ENCODE results near the gene INVS. TPM values are rescaled to one million over a fixed set of nuclear protein-coding genes. Genes with fewer than 3 reads are reported as not detected.
A peak's percentile ranks its signal among the peaks of the same experiment; 100 is the strongest.
"Not testable (repeated sequence)": the region's sequence is repeated elsewhere in the genome, so short reads cannot be mapped to it uniquely, and the experiment has no call there.

INVS gene
- total RNA-seq: 26.4 TPM

DNA sequence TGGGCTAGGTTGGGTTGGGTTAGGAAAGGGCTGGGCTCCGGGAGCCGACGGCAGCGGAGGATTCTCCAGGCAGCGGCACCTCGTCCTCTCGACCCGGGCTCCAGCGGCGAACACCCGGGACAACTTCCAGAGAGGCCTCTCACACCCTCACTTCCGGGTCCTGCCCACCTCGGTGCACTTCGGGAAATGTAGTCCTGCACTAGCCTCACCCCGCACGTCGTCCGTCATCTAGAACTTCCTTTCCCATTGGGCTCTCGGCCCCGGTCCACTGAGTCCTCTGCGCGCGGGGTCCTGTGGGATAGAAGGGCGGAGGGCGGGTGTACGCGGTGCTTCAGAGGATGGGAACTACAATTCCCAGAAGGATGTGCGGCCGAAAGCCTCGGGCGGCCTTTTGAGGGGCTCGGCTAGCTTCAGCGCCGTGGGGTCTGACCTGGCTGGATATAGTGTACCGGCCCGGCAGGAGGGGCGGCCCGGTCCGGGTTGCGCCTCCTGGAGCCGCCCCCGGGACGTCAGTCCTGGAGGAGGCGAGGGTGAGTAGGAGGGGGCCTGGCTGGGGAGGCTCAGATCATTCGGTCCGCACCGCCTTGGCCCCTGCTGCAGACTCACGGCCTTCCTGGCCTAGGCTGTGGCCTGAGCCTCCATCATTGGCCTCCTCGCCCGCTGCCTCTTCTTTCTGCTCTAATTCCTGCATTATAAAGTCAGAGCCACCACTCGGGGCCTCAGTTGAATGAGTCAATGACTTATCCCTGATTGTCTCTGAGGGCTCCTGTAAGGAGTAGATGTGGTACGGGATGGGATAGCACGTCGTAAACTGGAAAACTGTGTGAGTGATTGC, at the start of gene INVS, which contains the start of gene ERP44:
TSS of gene INVS (plus strand) at position 357 of the 835 bp plus-strand sequence. CDS start 5,279 bp downstream, outside the sequence.
TSS of gene ERP44 (minus strand) at position 114 of the 835 bp plus-strand sequence. CDS start 160 bp downstream, outside the sequence.
- DNase-seq (ENCODE audit: low spot score): peak; percentile 99

GRCh38 chr9:100049551-100049950, 49.5 kb upstream of the INVS start:
- DNase-seq (ENCODE audit: low spot score): no peak

GRCh38 chr9:100052375-100052774, 46.7 kb upstream of the INVS start:
- no peak for DNase-seq (ENCODE audit: low spot score)

DNA sequence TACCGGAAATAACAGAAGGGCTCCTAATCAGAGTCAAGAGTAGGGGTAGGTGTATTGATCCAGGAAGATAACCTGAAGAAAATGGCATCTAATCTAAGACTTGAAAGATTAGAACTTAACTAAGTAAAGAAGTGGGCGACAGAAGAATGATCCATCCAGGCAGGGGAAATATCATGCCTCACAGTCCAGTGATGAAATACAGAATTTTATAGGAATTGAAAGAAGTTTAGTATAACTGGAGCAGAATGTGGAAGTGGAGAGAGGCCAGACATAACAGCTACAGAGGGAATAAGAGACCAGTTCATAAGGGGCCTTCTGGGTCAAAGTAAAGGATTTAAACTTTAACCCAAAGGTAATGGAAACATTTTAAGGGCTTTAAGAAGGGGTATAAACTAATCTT, 42.5 kb upstream of the INVS start:
- DNase-seq (ENCODE audit: low spot score): no peak

GRCh38 chr9:100057624-100058023, 41.4 kb upstream of the INVS start:
- DNase-seq (ENCODE audit: low spot score): no peak

GRCh38 chr9:100058699-100059579, 40.1 kb upstream of the INVS start:
- DNase-seq (ENCODE audit: low spot score): no peak

DNA sequence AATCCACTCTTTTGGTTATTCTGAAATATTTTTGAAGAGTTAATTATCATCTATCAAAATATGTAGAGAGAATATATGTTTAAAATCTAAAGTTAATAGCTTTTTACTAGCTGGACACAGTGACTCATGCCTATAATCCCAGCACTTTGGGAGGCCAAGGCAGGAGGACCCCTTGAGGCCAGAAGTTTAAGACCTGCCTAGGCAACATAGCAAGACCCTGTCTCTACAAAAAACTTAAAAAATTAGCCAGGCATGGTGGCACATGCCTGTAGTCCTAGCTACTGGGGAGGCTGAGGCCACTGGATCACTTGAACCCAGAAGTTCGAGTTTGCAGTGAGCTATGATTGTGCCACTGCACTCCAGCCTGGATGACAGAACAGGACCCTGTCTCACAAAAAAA, 36.4 kb upstream of the INVS start:
- DNase-seq (ENCODE audit: low spot score): not testable (repeated sequence)

- no peak for DNase-seq (ENCODE audit: low spot score)
Observed at GRCh38 chr9:100063185-100063584, 35.9 kb upstream of the INVS start.

DNA sequence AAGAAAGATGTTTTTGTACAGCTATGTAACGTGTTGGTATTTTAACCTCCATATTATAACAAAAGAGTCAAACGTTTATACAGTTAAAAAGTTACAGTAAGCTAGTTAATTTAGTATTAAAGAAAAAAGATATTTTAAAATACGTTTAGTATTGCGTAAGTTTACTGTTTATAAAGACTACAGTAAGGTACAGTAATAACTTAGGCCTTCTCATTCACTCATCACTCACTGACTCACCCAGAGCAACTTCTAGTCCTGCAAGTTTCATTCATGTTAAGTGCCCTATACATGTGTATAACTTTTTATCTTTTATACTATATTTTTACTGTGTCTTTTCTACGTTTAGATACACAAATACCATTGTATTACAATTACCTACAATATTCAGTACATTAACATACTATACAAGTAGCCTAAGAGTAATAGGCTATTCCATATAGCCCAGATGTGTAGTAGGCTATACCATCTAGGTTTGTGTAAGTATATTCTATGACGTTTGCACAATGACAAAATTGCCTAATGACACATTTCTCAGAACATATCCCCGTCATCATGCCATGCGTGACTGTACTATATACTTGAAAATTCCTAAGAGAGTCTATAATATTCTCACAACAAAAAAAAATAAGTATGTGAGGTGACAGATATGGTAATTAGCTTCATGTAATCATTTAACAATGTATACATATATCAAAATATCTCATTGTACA, 34.0 kb upstream of the INVS start:
- no peak for DNase-seq (ENCODE audit: low spot score)

DNA sequence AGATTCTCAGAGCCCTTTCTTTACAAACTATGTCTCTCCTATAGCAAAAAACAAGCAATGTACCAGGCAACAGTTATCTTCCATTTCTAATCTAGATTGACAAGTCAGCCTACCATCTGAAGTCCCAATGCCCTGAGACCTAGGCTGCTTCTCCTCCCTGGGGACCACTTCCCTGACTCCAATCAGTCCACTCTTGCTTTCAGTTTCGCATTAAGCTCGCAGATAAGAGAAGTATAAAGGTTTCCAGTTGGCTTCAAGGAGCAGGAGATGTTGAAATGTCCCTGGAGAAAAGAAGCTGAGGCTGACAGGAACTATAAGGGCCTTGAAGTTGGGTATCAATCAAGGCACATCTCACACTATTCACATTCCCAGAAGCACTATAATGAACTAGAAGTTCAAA, 32.5 kb upstream of the INVS start:
- no peak for DNase-seq (ENCODE audit: low spot score)

- DNase-seq (ENCODE audit: low spot score): not testable (repeated sequence)
Observed at GRCh38 chr9:100067990-100068389, 31.1 kb upstream of the INVS start.

DNA sequence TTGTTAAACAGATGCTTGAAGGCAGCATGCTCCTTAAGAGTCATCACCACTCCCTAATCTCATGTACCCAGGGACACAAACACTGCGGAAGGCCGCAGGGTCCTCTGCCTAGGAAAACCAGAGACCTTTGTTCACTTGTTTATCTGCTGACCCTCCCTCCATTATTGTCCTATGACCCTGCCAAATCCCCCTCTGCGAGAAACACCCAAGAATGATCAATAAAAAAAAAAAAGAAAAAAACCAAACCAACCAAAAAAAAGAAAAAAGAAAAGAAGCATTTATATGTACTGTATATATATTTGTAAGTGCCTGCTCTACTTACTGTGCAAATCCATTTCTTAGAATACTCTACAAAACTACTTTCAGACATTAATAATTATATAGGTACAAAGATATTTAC, 30.0 kb upstream of the INVS start:
- DNase-seq (ENCODE audit: low spot score): not testable (repeated sequence)

GRCh38 chr9:100070104-100071041, 28.7 kb upstream of the INVS start:
- DNase-seq (ENCODE audit: low spot score): no peak

- DNase-seq (ENCODE audit: low spot score): no peak
Observed at GRCh38 chr9:100071271-100071670, 27.8 kb upstream of the INVS start.

- DNase-seq (ENCODE audit: low spot score): no peak
Observed at GRCh38 chr9:100072805-100073204, 26.2 kb upstream of the INVS start.

DNA sequence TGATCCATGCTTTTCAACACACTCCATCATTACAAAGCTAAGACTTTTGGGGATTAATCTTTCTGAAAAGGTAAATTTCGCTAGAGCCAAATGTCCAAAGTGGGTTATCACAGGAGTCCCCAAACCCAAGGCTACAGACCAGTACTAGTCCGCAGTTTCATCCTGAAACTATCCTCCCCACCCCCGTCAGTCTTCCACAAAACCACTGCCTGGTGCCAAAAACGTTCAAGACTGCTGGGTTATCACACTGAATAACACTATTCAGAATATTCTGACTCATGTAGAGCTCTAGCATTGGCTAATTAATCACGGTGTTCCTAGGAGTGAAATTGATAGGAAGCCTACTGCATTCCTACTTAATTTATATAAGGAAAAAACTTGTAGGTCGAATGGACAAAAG, 24.9 kb upstream of the INVS start:
- DNase-seq (ENCODE audit: low spot score): no peak

- DNase-seq (ENCODE audit: low spot score): no peak
Observed at GRCh38 chr9:100074989-100075388, 24.1 kb upstream of the INVS start.

- not testable (repeated sequence) for DNase-seq (ENCODE audit: low spot score)
Observed at GRCh38 chr9:100076256-100076655, 22.8 kb upstream of the INVS start.

- DNase-seq (ENCODE audit: low spot score): no peak
Observed at GRCh38 chr9:100082782-100083181, 16.3 kb upstream of the INVS start.

GRCh38 chr9:100083448-100084127, 15.5 kb upstream of the INVS start:
- no peak for DNase-seq (ENCODE audit: low spot score)
